ENCODE data around the gene SLC35E4.

GRCh38 chr22:30667494-30668385, 32.2 kb downstream of the SLC35E4 start, which contains the start of gene DUSP18:
- TF ChIP-seq, protein P1, sequence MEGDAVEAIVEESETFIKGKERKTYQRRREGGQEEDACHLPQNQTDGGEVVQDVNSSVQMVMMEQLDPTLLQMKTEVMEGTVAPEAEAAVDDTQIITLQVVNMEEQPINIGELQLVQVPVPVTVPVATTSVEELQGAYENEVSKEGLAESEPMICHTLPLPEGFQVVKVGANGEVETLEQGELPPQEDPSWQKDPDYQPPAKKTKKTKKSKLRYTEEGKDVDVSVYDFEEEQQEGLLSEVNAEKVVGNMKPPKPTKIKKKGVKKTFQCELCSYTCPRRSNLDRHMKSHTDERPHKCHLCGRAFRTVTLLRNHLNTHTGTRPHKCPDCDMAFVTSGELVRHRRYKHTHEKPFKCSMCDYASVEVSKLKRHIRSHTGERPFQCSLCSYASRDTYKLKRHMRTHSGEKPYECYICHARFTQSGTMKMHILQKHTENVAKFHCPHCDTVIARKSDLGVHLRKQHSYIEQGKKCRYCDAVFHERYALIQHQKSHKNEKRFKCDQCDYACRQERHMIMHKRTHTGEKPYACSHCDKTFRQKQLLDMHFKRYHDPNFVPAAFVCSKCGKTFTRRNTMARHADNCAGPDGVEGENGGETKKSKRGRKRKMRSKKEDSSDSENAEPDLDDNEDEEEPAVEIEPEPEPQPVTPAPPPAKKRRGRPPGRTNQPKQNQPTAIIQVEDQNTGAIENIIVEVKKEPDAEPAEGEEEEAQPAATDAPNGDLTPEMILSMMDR (IDR thresholded peaks at IDR 0.05; ENCODE audit: insufficient read depth, low read depth, low read length): no peak
- no peak for TF ChIP-seq EZH2 (IDR thresholded peaks at IDR 0.05; ENCODE audit: insufficient read depth, low read length)

Data from astrocyte (in vitro differentiated cells and primary cell).